ENCODE data around the gene PPY. TPM values are rescaled to one million over a fixed set of nuclear protein-coding genes. Genes with fewer than 3 reads are reported as not detected.
"Not testable (repeated sequence)": the region's sequence is repeated elsewhere in the genome, so short reads cannot be mapped to it uniquely, and the experiment has no call there.

Gene PPY
- total RNA-seq, 1 donor from 2014 or later = not detected

DNA sequence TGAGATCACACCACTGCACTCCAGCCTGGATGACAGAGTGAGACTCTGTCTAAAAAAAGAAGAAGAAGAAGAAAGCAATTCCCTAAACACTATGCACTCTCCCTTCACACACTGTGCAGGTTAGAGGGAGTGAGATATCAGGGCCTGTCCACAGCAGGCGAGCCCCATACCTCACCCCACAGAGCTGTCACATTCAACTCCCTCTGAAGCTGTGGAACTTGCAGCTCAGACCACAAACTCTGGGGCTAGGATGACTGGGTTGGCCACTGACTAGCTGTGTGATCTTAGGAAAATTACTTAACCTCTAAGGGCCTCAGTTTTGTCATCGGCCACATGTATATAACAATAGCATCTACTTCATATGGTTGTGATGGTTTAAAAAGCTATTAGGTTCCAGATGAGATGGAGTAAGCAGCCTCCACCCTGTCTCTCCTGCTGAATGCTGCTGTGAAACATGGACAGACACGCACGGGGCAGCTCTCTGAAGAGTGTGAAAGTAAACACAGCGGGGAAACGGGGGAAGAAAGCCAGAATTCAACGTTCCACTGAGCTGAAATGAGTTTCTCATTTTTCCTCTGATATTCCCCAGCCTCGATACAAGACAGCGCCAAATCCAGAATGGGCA is 25.1 kb upstream of the PPY start:
- TF ChIP-seq, protein P1, sequence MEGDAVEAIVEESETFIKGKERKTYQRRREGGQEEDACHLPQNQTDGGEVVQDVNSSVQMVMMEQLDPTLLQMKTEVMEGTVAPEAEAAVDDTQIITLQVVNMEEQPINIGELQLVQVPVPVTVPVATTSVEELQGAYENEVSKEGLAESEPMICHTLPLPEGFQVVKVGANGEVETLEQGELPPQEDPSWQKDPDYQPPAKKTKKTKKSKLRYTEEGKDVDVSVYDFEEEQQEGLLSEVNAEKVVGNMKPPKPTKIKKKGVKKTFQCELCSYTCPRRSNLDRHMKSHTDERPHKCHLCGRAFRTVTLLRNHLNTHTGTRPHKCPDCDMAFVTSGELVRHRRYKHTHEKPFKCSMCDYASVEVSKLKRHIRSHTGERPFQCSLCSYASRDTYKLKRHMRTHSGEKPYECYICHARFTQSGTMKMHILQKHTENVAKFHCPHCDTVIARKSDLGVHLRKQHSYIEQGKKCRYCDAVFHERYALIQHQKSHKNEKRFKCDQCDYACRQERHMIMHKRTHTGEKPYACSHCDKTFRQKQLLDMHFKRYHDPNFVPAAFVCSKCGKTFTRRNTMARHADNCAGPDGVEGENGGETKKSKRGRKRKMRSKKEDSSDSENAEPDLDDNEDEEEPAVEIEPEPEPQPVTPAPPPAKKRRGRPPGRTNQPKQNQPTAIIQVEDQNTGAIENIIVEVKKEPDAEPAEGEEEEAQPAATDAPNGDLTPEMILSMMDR (IDR thresholded peaks at IDR 0.05; ENCODE audit: insufficient read depth, low read length, poor library complexity, severe bottlenecking) = no peak
- DNase-seq (ENCODE audit: low read depth) = no peak
- Histone ChIP-seq H3K4me3 (ENCODE audit: low read depth, low read length) (no peak overlapping the region), H3K27me3 (ENCODE audit: control insufficient read depth, insufficient read depth, low read length) (no peaks in the 10 kb centered on the region), H3K36me3 (ENCODE audit: control insufficient read depth, insufficient read depth, low read length) (no peaks in the 10 kb centered on the region)

DNA sequence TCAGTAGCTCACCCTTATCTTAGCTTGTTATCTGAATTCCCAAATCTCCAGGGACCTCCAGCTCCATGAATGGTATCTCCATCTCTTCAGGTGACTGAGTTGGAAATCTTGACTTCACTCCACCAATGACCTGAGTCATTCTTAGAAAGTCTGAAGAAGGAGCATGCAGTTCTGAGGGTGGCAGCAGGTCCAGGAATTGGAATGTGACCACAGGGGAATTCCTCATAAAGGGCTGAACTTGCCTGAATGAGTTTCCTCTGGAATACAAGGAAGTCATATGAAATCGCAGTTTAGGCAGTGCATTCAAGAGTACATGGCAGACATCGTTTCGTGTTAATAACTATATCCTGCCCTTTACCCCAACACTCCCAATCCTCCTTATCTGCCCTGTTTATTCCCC is 24.0 kb upstream of the PPY start:
- H3K4me3 ChIP-seq (ENCODE audit: low read depth, low read length) = no peak overlapping the region
- TF ChIP-seq, protein P1 (IDR thresholded peaks at IDR 0.05; ENCODE audit: insufficient read depth, low read length, poor library complexity, severe bottlenecking) = no peak
- DNase-seq (ENCODE audit: low read depth) = no peak
- H3K36me3 ChIP-seq (ENCODE audit: control insufficient read depth, insufficient read depth, low read length) = no peaks in the 10 kb centered on the region
- no peaks in the 10 kb centered on the region for H3K27me3 ChIP-seq (ENCODE audit: control insufficient read depth, insufficient read depth, low read length)

DNA sequence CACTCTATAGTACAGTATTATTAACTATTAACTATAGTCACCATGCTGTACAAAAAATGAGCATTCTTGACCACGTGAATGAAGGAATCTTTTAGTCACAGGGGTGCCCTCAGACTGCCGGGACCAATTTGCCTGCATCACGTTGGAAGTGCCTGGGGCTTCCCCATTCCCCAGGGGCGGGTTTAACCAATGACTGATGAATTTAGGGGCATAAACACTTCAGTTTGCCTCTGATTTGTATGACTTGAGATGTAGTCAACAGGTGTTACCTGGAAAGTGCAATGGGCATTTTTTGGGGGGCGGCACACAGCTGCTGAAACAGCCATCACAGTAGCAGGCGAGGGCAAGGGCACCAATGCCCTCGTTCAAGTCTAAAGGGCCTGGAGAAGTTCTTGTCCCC is 20.2 kb upstream of the PPY start:
- no peak overlapping the region for H3K4me3 ChIP-seq (ENCODE audit: low read depth, low read length)
- TF ChIP-seq, protein P1 (IDR thresholded peaks at IDR 0.05; ENCODE audit: insufficient read depth, low read length, poor library complexity, severe bottlenecking) = no peak
- no peaks in the 10 kb centered on the region for H3K36me3 ChIP-seq (ENCODE audit: control insufficient read depth, insufficient read depth, low read length)
- DNase-seq (ENCODE audit: low read depth) = no peak
- no peaks in the 10 kb centered on the region for H3K27me3 ChIP-seq (ENCODE audit: control insufficient read depth, insufficient read depth, low read length)

DNA sequence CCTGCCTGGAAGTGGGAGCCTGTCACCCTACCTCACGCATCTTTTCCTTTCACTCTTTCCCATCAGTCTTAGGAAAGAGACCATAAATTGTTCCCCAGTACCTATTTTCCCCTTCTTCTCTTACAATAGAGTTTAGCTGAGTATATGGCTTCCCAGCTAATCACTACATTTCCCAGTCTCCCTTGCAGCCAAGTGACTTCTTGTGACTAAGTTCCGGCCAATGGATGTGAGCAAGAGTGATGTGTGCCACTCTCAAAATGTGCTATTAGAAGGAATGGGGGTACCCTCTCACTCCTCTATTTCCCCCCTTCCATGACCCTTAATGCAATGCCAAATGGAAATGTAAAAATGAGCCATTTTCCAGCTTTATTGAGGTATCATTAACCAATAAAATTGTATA is 19.7 kb upstream of the PPY start:
- Histone ChIP-seq H3K36me3 (ENCODE audit: control insufficient read depth, insufficient read depth, low read length) (no peaks in the 10 kb centered on the region), H3K4me3 (ENCODE audit: low read depth, low read length) (no peak overlapping the region), H3K27me3 (ENCODE audit: control insufficient read depth, insufficient read depth, low read length) (no peaks in the 10 kb centered on the region)
- DNase-seq (ENCODE audit: low read depth) = no peak
- TF ChIP-seq, protein P1 (IDR thresholded peaks at IDR 0.05; ENCODE audit: insufficient read depth, low read length, poor library complexity, severe bottlenecking) = no peak

GRCh38 chr17:43961292-43961691 is 19.0 kb upstream of the PPY start:
- not testable (repeated sequence) for H3K36me3 ChIP-seq (ENCODE audit: control insufficient read depth, insufficient read depth, low read length); H3K4me3 ChIP-seq (ENCODE audit: low read depth, low read length); H3K27me3 ChIP-seq (ENCODE audit: control insufficient read depth, insufficient read depth, low read length); DNase-seq (ENCODE audit: low read depth)

GRCh38 chr17:43958748-43959352 is 16.6 kb upstream of the PPY start:
- TF ChIP-seq, protein P1 (IDR thresholded peaks at IDR 0.05; ENCODE audit: insufficient read depth, low read length, poor library complexity, severe bottlenecking) = no peak
- H3K36me3 ChIP-seq (ENCODE audit: control insufficient read depth, insufficient read depth, low read length) = no peaks in the 10 kb centered on the region
- H3K4me3 ChIP-seq (ENCODE audit: low read depth, low read length) = no peak overlapping the region
- no peak for DNase-seq (ENCODE audit: low read depth)
- peaks cover 18% of the 10 kb centered on the region for H3K27me3 ChIP-seq (ENCODE audit: control insufficient read depth, insufficient read depth, low read length)

All from kidney epithelial cell (primary cell).